Breast epithelium (tissue), 3 donors: ENCODE measurements around the gene SHC3.

Experiments
- CTCF ChIP-seq, 3 donors: fragments of 450-650 bp; IDR thresholded peaks; one replicate each; pipeline ENCODE4 v1.5.1; 2016 to 2017; ENCODE audit warnings: antibody characterized with exemption in 3 of 3, mild to moderate bottlenecking in 3 of 3, moderate library complexity in 3 of 3
- POLR2A ChIP-seq: fragments of 450-650 bp; IDR thresholded peaks from one replicate; pipeline ENCODE4 v1.6.1; 2016; ENCODE audit warnings: antibody characterized with exemption, mild to moderate bottlenecking, moderate library complexity

- no peak for TF ChIP-seq CTCF (IDR thresholded peaks at IDR 0.05)
- no peak for TF ChIP-seq POLR2A
These were observed 69.0 kb downstream of the SHC3 start for GRCh38 chr9:89109666-89110065.
